H9 (cell line): Measurements from ENCODE around the gene ERVW-1. TPM values are rescaled to one million over a fixed set of nuclear protein-coding genes. Genes with fewer than 3 reads are reported as not detected.

Source experiments
- DNase-seq: peaks from one replicate; pipeline ENCODE4 v3.0.0-alpha.2; 2017
- H2AFZ ChIP-seq: one replicate; pipeline ENCODE4 v1.6.1; 2013; ENCODE audit warnings: mild to moderate bottlenecking, low read length, control low read depth, moderate library complexity
- H2AK5ac ChIP-seq: 2 replicates; pipeline ENCODE4 v1.6.1; 2013; ENCODE audit warnings: low read length, control low read depth, mixed read lengths; ENCODE audit not compliant: insufficient read length
- H2BK120ac ChIP-seq: one replicate; pipeline ENCODE4 v1.6.1; 2013; ENCODE audit warnings: low read depth, mild to moderate bottlenecking, low read length, control low read depth, inconsistent platforms; ENCODE audit not compliant: poor library complexity, severe bottlenecking
- H2BK12ac ChIP-seq: 2 replicates; pipeline ENCODE4 v1.6.1; 2013; ENCODE audit warnings: low read length, control low read depth, mixed read lengths, low read depth; ENCODE audit not compliant: insufficient read length
- H2BK15ac ChIP-seq: 2 replicates; pipeline ENCODE4 v1.6.1; 2013; ENCODE audit warnings: low read depth, low read length, control low read depth
- H2BK20ac ChIP-seq: one replicate; pipeline ENCODE4 v1.6.1; 2013; ENCODE audit warnings: low read depth, mild to moderate bottlenecking, low read length, control low read depth, inconsistent platforms; ENCODE audit not compliant: poor library complexity, severe bottlenecking
- H2BK5ac ChIP-seq: 2 replicates; pipeline ENCODE4 v1.6.1; 2013; ENCODE audit warnings: low read length, control low read depth, mixed read lengths; ENCODE audit not compliant: insufficient read length
- H3K14ac ChIP-seq: 2 replicates; pipeline ENCODE4 v1.6.1; 2013; ENCODE audit warnings: low read length, control low read depth; ENCODE audit not compliant: insufficient read depth
- H3K18ac ChIP-seq: 2 replicates; pipeline ENCODE4 v1.6.1; 2013; ENCODE audit warnings: low read depth, mild to moderate bottlenecking, mixed read lengths, low read length, control low read depth; ENCODE audit not compliant: insufficient read length
- H3K23ac ChIP-seq: 2 replicates; pipeline ENCODE4 v1.6.1; 2013; ENCODE audit warnings: low read length, control low read depth, mixed read lengths, low read depth; ENCODE audit not compliant: insufficient read length
- H3K23me2 ChIP-seq: 2 replicates; pipeline ENCODE4 v1.6.1; 2013; ENCODE audit warnings: low read depth, mild to moderate bottlenecking, mixed read lengths, low read length, control low read depth; ENCODE audit not compliant: insufficient read length, poor library complexity, severe bottlenecking
- H3K27ac ChIP-seq: 2 replicates; pipeline ENCODE4 v1.5.1; 2013; ENCODE audit warnings: low read length, control low read depth, mixed read lengths, low read depth; ENCODE audit not compliant: insufficient read length
- H3K27me3 ChIP-seq: 2 replicates; pipeline ENCODE4 v1.6.1; 2013; ENCODE audit warnings: low read length, control low read depth, inconsistent platforms; ENCODE audit not compliant: insufficient read depth
- H3K4ac ChIP-seq: 2 replicates; pipeline ENCODE4 v1.6.1; 2013; ENCODE audit warnings: low read depth, mild to moderate bottlenecking, control low read depth, inconsistent platforms, low read length, moderate library complexity
- H3K4me1 ChIP-seq: 2 replicates; pipeline ENCODE4 v1.6.1; 2013; ENCODE audit warnings: low read length, control low read depth, inconsistent platforms; ENCODE audit not compliant: insufficient read depth
- H3K4me2 ChIP-seq: 2 replicates; pipeline ENCODE4 v1.6.1; 2013; ENCODE audit warnings: low read length, control low read depth, mixed read lengths; ENCODE audit not compliant: insufficient read length, insufficient read depth
- H3K56ac ChIP-seq: 2 replicates; pipeline ENCODE4 v1.6.1; 2013; ENCODE audit warnings: low read depth, mild to moderate bottlenecking, mixed read lengths, low read length, control low read depth; ENCODE audit not compliant: insufficient read length
- H3K79me1 ChIP-seq: 2 replicates; pipeline ENCODE4 v1.6.1; 2013; ENCODE audit warnings: low read depth, mild to moderate bottlenecking, moderate library complexity, low read length, control low read depth, inconsistent platforms; ENCODE audit not compliant: insufficient read depth, poor library complexity, severe bottlenecking
- H3K79me2 ChIP-seq: 2 replicates; pipeline ENCODE4 v1.6.1; 2013; ENCODE audit warnings: low read length, control low read depth, inconsistent platforms; ENCODE audit not compliant: insufficient read depth
- H3K9ac ChIP-seq: 2 replicates; pipeline ENCODE4 v1.6.1; 2013; ENCODE audit warnings: low read length, control low read depth, mixed read lengths; ENCODE audit not compliant: insufficient read length; ENCODE audit errors: extremely low read depth
- H3K9me3 ChIP-seq: one replicate; pipeline ENCODE4 v1.6.1; 2013; ENCODE audit warnings: low read depth, low read length, inconsistent platforms; ENCODE audit not compliant: control insufficient read depth
- H3T11ph ChIP-seq: one replicate; pipeline ENCODE4 v1.6.1; 2013; ENCODE audit warnings: mild to moderate bottlenecking, low read length, control low read depth, inconsistent platforms
- H4K20me1 ChIP-seq: one replicate; pipeline ENCODE4 v1.6.1; 2013; ENCODE audit not compliant: control insufficient read depth, insufficient read length, insufficient read depth
- H4K5ac ChIP-seq: 2 replicates; pipeline ENCODE4 v1.6.1; 2013; ENCODE audit warnings: low read depth, mild to moderate bottlenecking, mixed read lengths, low read length, control low read depth; ENCODE audit not compliant: insufficient read length
- H4K8ac ChIP-seq: replicated peaks from 2 replicates; pipeline ENCODE4 v1.6.1; 2013; ENCODE audit warnings: low read length, control low read depth, mixed read lengths, low read depth; ENCODE audit not compliant: insufficient read length
- H4K91ac ChIP-seq: 2 replicates; pipeline ENCODE4 v1.6.1; 2013; ENCODE audit warnings: low read depth, mild to moderate bottlenecking, moderate library complexity, mixed read lengths, low read length, control low read depth; ENCODE audit not compliant: insufficient read length
- H3K27ac Mint-ChIP-seq, 3 experiments: 2 replicates in 2 of 3; 3 replicates in 1 of 3; pipeline ENCODE4 v1.8.0; 2020 to 2021; ENCODE audit warnings: mixed read lengths in 3 of 3, mild to moderate bottlenecking in 1 of 3, moderate library complexity in 1 of 3
- H3K27me3 Mint-ChIP-seq: 2 replicates; pipeline ENCODE4 v1.8.0; 2021; ENCODE audit warnings: low read depth, mild to moderate bottlenecking, moderate library complexity, mixed read lengths
- H3K36me3 Mint-ChIP-seq, 3 experiments: 2 replicates in 2 of 3; 3 replicates in 1 of 3; pipeline ENCODE4 v1.8.0; 2020 to 2021; ENCODE audit warnings: low read depth in 3 of 3, mixed read lengths in 3 of 3; ENCODE audit not compliant: insufficient read depth in 1 of 3
- H3K4me1 Mint-ChIP-seq, 2 experiments: 2 replicates each; pipeline ENCODE4 v1.8.0; 2020; ENCODE audit warnings: mixed read lengths in 2 of 2
- H3K4me3 Mint-ChIP-seq, 2 experiments: 2 replicates in 1 of 2; 3 replicates in 1 of 2; pipeline ENCODE4 v1.8.0; 2020 to 2021; ENCODE audit warnings: mild to moderate bottlenecking in 2 of 2, mixed read lengths in 2 of 2, moderate library complexity in 1 of 2
- H3K9me3 Mint-ChIP-seq, 2 experiments: 2 replicates in 1 of 2; 3 replicates in 1 of 2; pipeline ENCODE4 v1.8.0; 2020; ENCODE audit warnings: mild to moderate bottlenecking in 2 of 2, mixed read lengths in 2 of 2, moderate library complexity in 1 of 2
- WGBS: extraction: QIAGEN DNeasy Blood & Tissue Kit; methylation state at CpG from one replicate; pipeline ENCODE4 v1.1.7; 2013; ENCODE audit warnings: missing lambda C conversion rate, low lambda C conversion rate, mixed read lengths; ENCODE audit not compliant: insufficient read length; ENCODE audit errors: extremely low coverage; 5-methylcytosine and 5-hydroxymethylcytosine counted together
- total RNA-seq: library from RNA; stranded (reverse); gene quantifications from 2 replicates; pipeline ENCODE4 v1.2.1, GENCODE V29; 2021
- TF ChIP-seq, protein P1 (sequence below): fragments of 200-600 bp; sonication (generic); conservative IDR thresholded peaks from 3 replicates; pipeline ENCODE4 v1.8.0; 2021; ENCODE audit warnings: antibody characterized with exemption, mild to moderate bottlenecking

The ERVW-1 gene
- total RNA-seq, 1 experiment from 2014 or later = not detected

DNA sequence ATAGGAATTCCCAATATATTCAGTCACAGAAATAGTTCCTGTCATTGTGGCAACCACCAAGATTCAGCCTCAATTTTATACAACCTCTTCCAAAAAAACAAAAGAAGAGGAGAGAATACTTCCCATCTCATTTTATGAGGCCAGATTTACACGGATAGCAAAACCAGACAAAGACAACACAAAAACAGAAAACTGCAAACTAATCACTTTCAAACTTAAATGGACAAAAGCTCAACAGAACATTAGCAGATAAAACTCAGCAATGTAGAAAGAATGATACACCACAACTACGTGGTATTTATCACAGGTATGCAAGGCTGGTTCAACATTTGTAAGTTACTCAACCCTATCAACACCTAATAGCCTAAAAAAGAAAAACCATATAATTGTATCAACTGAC, 28.6 kb upstream of the ERVW-1 start:
- Histone ChIP-seq H3K79me1 (no peaks in the 10 kb centered on the region), H3K79me2 (no peaks in the 10 kb centered on the region), H3K23ac (no peak overlapping the region), H3K56ac (no peak overlapping the region), H2AFZ (no peak overlapping the region), H2BK15ac (no peak overlapping the region), H4K91ac (no peak overlapping the region), H2BK120ac (no peak overlapping the region), H3K4me1 (no peaks in the 10 kb centered on the region), H2BK5ac (no peak overlapping the region), H3K4ac (no peak overlapping the region), H2BK20ac (no peak overlapping the region), H3T11ph (no peak overlapping the region), H3K27me3 (no peaks in the 10 kb centered on the region), H3K18ac (no peak overlapping the region), H3K14ac (no peak overlapping the region), H3K4me2 (no peak overlapping the region), H2AK5ac (no peak overlapping the region), H3K9me3 (no peaks in the 10 kb centered on the region), H3K27ac (no peak overlapping the region), H4K5ac (no peak overlapping the region), H2BK12ac (no peak overlapping the region), H4K8ac (no peak overlapping the region), H3K23me2 (no peaks in the 10 kb centered on the region), H3K9ac (no peak overlapping the region), H4K20me1 (no peaks in the 10 kb centered on the region)
- Mint-ChIP-seq H3K9me3 (no peaks in the 10 kb centered on the region), H3K4me3 (no peak overlapping the region), H3K27me3 (no peaks in the 10 kb centered on the region), H3K4me1 (no peaks in the 10 kb centered on the region), H3K27ac (no peak overlapping the region), H3K36me3 (peaks cover 0 to 31% (median 30%) of the 10 kb centered on the region in 3 experiments; a peak in 4 of 7 replicates)
- TF ChIP-seq, protein P1, sequence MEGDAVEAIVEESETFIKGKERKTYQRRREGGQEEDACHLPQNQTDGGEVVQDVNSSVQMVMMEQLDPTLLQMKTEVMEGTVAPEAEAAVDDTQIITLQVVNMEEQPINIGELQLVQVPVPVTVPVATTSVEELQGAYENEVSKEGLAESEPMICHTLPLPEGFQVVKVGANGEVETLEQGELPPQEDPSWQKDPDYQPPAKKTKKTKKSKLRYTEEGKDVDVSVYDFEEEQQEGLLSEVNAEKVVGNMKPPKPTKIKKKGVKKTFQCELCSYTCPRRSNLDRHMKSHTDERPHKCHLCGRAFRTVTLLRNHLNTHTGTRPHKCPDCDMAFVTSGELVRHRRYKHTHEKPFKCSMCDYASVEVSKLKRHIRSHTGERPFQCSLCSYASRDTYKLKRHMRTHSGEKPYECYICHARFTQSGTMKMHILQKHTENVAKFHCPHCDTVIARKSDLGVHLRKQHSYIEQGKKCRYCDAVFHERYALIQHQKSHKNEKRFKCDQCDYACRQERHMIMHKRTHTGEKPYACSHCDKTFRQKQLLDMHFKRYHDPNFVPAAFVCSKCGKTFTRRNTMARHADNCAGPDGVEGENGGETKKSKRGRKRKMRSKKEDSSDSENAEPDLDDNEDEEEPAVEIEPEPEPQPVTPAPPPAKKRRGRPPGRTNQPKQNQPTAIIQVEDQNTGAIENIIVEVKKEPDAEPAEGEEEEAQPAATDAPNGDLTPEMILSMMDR = no peak
- DNase-seq = no peak
- WGBS = no CpG with 5 or more reads among the region's 2 CpGs
